ENCODE measurements around the gene NOTCH1.

- TF ChIP-seq CTCF (IDR thresholded peaks at IDR 0.05) (no peak), HMGXB4 (CRISPR knock-in tag; IDR thresholded peaks at IDR 0.05) (no peak), JUN (CRISPR knock-in tag; IDR thresholded peaks at IDR 0.05) (no peak), SP1 (CRISPR knock-in tag; conservative IDR thresholded peaks at IDR 0.05) (no peak)
These were observed 90.5 kb downstream of the NOTCH1 start for GRCh38 chr9:136455043-136456002.

Data from WTC11 (cell line).